ENCODE data around the gene PACRG. TPM values are rescaled to one million over a fixed set of nuclear protein-coding genes. Genes with fewer than 3 reads are reported as not detected.

Gene PACRG
- total RNA-seq, 1 donor from 2014 or later = 1.1 TPM

DNA sequence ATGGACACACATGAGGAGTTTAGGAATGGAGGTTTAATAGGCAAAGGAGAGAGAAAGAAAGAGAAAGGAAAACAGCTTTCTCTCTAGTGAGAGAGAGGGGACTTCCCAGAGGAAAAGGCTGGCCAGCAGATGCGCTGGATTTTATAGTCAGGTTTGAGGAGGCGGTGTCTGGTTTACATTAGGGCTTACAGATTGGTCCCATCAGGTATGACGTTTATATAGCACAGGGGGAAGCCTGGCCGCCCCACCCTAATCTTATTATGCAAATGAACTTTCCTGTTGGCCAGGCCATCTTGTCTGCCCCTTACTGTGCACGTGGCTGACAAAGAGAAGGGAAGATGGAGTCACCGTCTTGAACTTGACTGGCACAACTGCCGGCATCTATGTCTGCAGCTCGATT, 600.1 kb downstream of the PACRG start:
- peaks cover 4% of the 10 kb centered on the region for H3K9me3 Mint-ChIP-seq (ENCODE audit: low read depth)
- H3K4me1 Mint-ChIP-seq (ENCODE audit: low read depth) = peaks cover 39% of the 10 kb centered on the region
- H3K27me3 Mint-ChIP-seq (ENCODE audit: low read depth) = no peaks in the 10 kb centered on the region
- H3K27ac Mint-ChIP-seq (ENCODE audit: unreplicated experiment) = no peak overlapping the region
- no peak overlapping the region for H3K4me3 Mint-ChIP-seq (ENCODE audit: unreplicated experiment)
- TF ChIP-seq, protein P1, sequence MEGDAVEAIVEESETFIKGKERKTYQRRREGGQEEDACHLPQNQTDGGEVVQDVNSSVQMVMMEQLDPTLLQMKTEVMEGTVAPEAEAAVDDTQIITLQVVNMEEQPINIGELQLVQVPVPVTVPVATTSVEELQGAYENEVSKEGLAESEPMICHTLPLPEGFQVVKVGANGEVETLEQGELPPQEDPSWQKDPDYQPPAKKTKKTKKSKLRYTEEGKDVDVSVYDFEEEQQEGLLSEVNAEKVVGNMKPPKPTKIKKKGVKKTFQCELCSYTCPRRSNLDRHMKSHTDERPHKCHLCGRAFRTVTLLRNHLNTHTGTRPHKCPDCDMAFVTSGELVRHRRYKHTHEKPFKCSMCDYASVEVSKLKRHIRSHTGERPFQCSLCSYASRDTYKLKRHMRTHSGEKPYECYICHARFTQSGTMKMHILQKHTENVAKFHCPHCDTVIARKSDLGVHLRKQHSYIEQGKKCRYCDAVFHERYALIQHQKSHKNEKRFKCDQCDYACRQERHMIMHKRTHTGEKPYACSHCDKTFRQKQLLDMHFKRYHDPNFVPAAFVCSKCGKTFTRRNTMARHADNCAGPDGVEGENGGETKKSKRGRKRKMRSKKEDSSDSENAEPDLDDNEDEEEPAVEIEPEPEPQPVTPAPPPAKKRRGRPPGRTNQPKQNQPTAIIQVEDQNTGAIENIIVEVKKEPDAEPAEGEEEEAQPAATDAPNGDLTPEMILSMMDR (IDR thresholded peaks at IDR 0.05) = no peak
- no peaks in the 10 kb centered on the region for H3K36me3 Mint-ChIP-seq (ENCODE audit: low read depth)
- no peak for DNase-seq (ENCODE audit: low spot score)

DNA sequence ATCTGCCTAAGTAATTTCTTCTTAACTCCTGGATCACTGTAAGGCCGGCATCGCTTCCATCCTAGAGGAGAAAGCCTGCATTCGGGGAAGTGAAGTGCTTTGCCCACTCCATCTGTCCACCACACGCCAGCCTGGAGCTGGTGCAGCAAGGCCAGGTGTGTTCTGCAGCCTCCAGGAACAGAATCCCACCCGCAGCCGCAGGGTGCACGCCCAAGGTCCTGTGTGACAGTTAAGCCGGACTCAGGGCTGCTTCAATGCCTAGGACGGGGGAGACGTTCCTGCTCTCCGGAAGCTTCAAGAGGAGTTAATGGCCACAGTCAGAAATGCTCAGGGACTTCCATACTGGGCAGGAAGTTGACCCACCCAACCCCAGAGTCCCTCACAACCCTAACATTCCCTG, 600.6 kb downstream of the PACRG start:
- Mint-ChIP-seq H3K9me3 (ENCODE audit: low read depth) (peaks cover 4% of the 10 kb centered on the region), H3K4me3 (ENCODE audit: unreplicated experiment) (no peak overlapping the region), H3K36me3 (ENCODE audit: low read depth) (no peaks in the 10 kb centered on the region), H3K4me1 (ENCODE audit: low read depth) (peaks cover 44% of the 10 kb centered on the region), H3K27ac (ENCODE audit: unreplicated experiment) (no peak overlapping the region), H3K27me3 (ENCODE audit: low read depth) (no peaks in the 10 kb centered on the region)
- TF ChIP-seq, protein P1 (IDR thresholded peaks at IDR 0.05) = no peak
- no peak for DNase-seq (ENCODE audit: low spot score)

DNA sequence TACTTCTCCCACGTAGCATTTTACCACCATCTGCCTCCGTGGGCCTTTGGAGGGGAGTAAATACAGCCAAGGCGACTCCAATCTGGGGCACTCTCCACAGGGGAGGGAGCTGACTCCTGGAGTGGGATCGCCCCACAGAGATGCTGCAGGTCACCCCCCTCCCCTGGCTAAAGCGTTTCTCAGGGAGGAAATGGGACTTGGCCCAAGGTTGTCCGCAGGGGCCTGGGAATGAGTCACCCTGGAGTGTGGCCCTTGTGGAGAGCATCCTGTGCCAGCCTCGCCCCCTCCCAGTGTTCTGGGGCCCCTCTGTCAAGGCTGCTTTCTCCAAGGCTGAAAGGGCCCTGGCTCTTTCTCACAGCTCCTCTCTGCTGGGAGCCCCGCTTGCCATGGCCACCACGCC, 602.2 kb downstream of the PACRG start:
- TF ChIP-seq, protein P1 (IDR thresholded peaks at IDR 0.05) = no peak
- Mint-ChIP-seq H3K36me3 (ENCODE audit: low read depth) (no peaks in the 10 kb centered on the region), H3K27me3 (ENCODE audit: low read depth) (no peaks in the 10 kb centered on the region), H3K9me3 (ENCODE audit: low read depth) (peaks cover 4% of the 10 kb centered on the region), H3K4me3 (ENCODE audit: unreplicated experiment) (no peak overlapping the region), H3K4me1 (ENCODE audit: low read depth) (peaks cover 49% of the 10 kb centered on the region), H3K27ac (ENCODE audit: unreplicated experiment) (no peak overlapping the region)
- DNase-seq (ENCODE audit: low spot score) = no peak

DNA sequence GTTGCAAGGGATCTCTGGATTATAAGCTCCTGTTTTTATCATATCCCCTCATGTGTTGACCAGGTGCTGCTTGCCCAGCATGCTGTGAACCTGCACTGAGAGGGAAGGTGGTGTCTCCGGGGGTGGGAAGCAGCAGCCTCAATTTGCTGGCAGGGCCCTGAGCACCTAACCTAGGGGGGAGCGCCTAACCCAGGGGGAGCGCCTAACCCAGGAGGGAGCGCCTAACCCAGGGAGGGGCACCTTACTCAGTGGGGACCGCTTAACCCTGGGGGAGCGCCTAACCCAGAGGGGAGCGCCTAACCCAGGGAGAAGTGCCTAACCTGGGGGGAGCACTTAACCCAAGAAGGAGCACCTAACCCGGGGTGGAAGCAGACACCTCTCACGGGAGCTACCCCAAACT, 603.5 kb downstream of the PACRG start:
- H3K27ac Mint-ChIP-seq (ENCODE audit: unreplicated experiment) = no peak overlapping the region
- peaks cover 4% of the 10 kb centered on the region for H3K9me3 Mint-ChIP-seq (ENCODE audit: low read depth)
- TF ChIP-seq, protein P1 (IDR thresholded peaks at IDR 0.05) = no peak
- no peak for DNase-seq (ENCODE audit: low spot score)
- H3K36me3 Mint-ChIP-seq (ENCODE audit: low read depth) = no peaks in the 10 kb centered on the region
- no peak overlapping the region for H3K4me3 Mint-ChIP-seq (ENCODE audit: unreplicated experiment)
- H3K27me3 Mint-ChIP-seq (ENCODE audit: low read depth) = no peaks in the 10 kb centered on the region
- peaks cover 56% of the 10 kb centered on the region for H3K4me1 Mint-ChIP-seq (ENCODE audit: low read depth)

DNA sequence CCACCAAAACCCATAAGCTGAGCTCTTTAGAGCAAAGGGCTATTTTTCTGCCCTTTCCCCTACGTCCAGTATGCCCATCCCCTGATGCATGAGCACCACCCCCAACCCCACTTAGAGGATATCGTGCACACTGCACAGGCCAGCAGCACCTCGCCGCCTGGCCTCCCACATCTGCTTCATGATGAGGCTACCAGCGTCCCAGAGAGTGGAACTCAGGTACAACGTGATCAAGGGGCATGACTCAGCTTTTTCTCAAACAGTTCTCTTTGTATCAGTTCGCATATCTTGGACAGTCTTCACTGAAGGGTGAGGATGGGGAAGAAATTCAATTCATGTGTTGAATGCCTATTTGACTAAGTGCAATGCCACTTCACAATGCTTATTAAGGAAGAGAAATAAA, 604.8 kb downstream of the PACRG start:
- no peaks in the 10 kb centered on the region for H3K36me3 Mint-ChIP-seq (ENCODE audit: low read depth)
- H3K9me3 Mint-ChIP-seq (ENCODE audit: low read depth) = no peaks in the 10 kb centered on the region
- peaks cover 57% of the 10 kb centered on the region for H3K4me1 Mint-ChIP-seq (ENCODE audit: low read depth)
- no peak for DNase-seq (ENCODE audit: low spot score)
- TF ChIP-seq, protein P1 (IDR thresholded peaks at IDR 0.05) = no peak
- H3K4me3 Mint-ChIP-seq (ENCODE audit: unreplicated experiment) = no peak overlapping the region
- H3K27ac Mint-ChIP-seq (ENCODE audit: unreplicated experiment) = no peak overlapping the region
- no peaks in the 10 kb centered on the region for H3K27me3 Mint-ChIP-seq (ENCODE audit: low read depth)
